IMR-90 (cell line): ENCODE data around the gene GPC6. TPM values are rescaled to one million over a fixed set of nuclear protein-coding genes. Genes with fewer than 3 reads are reported as not detected.

ENCODE experiments used
- ATAC-seq: fragments of 200-7000 bp; cut with Tn5 transposase; 2 replicates; pipeline ENCODE4 v1.9.1; 2020; ENCODE audit warnings: low read depth, mild to moderate bottlenecking, moderate library complexity
- BruUV-seq: library from RNA; stranded (reverse); fragments of 400-500 nt; replicated peaks from 2 replicates; lab custom pipeline; 2021; lab: Mats Ljungman, UMichigan
- CTCF ChIA-PET: fragments of 300-600 bp; formaldehyde crosslinking; extraction: SDS; loops from one replicate; lab custom pipeline; 2021; ENCODE audit warnings: antibody characterized with exemption; lab: Yijun Ruan, JAX
- POLR2A ChIA-PET: fragments of 300-600 bp; sonication (Branson Sonifier 250); formaldehyde crosslinking; loops from one replicate; lab custom pipeline; 2022; ENCODE audit warnings: antibody characterized with exemption; ENCODE audit not compliant: unreplicated experiment; lab: Charles Lee
- DNase-seq: peaks from one replicate; pipeline ENCODE4 v3.0.0; 2013
- H2AFZ ChIP-seq: replicated peaks from 2 replicates; pipeline ENCODE3; 2013; ENCODE audit warnings: low read length, mild to moderate bottlenecking; ENCODE audit not compliant: poor library complexity
- H2AK5ac ChIP-seq: 2 replicates; pipeline ENCODE4 v1.6.1; 2013; ENCODE audit warnings: low read depth, low read length, inconsistent platforms
- H2AK9ac ChIP-seq: replicated peaks from 2 replicates; pipeline ENCODE3; 2013; ENCODE audit warnings: mild to moderate bottlenecking, low read depth, low read length, moderate library complexity; ENCODE audit not compliant: poor library complexity
- H2BK120ac ChIP-seq: 2 replicates; pipeline ENCODE4 v1.6.1; 2013; ENCODE audit warnings: low read depth, low read length, inconsistent platforms
- H2BK15ac ChIP-seq: 3 replicates; pipeline ENCODE4 v1.6.1; 2013; ENCODE audit warnings: low read depth, low read length, inconsistent platforms
- H2BK20ac ChIP-seq: 2 replicates; pipeline ENCODE4 v1.6.1; 2013; ENCODE audit warnings: low read depth, mild to moderate bottlenecking, inconsistent platforms, low read length, moderate library complexity
- H2BK5ac ChIP-seq: 2 replicates; pipeline ENCODE4 v1.6.1; 2013; ENCODE audit warnings: mild to moderate bottlenecking, low read depth, low read length, inconsistent platforms; ENCODE audit not compliant: poor library complexity, severe bottlenecking
- H3K14ac ChIP-seq: replicated peaks from 2 replicates; pipeline ENCODE4 v1.6.1; 2013; ENCODE audit warnings: low read depth, low read length, inconsistent platforms
- H3K18ac ChIP-seq: 2 replicates; pipeline ENCODE4 v1.6.1; 2013; ENCODE audit warnings: low read depth, low read length, control low read depth
- H3K23ac ChIP-seq: 2 replicates; pipeline ENCODE4 v1.6.1; 2013; ENCODE audit warnings: low read depth, low read length, inconsistent platforms
- H3K27ac ChIP-seq: 2 replicates; pipeline ENCODE4 v1.5.1; 2013; ENCODE audit warnings: mild to moderate bottlenecking, control low read depth, low read length; ENCODE audit not compliant: insufficient read depth
- H3K27me3 ChIP-seq: 2 replicates; pipeline ENCODE4 v1.6.1; 2013; ENCODE audit warnings: low read length; ENCODE audit not compliant: control insufficient read depth, insufficient read depth
- H3K36me3 ChIP-seq: 2 replicates; pipeline ENCODE4 v1.6.1; 2013; ENCODE audit warnings: low read length, mixed read lengths; ENCODE audit not compliant: control insufficient read depth, insufficient read depth
- H3K4ac ChIP-seq: 2 replicates; pipeline ENCODE4 v1.6.1; 2013; ENCODE audit warnings: low read depth, low read length, inconsistent platforms
- H3K4me1 ChIP-seq: 2 replicates; pipeline ENCODE4 v1.6.1; 2013; ENCODE audit warnings: low read length, mixed read lengths; ENCODE audit not compliant: control insufficient read depth, insufficient read depth
- H3K4me2 ChIP-seq: 2 replicates; pipeline ENCODE4 v1.6.1; 2013; ENCODE audit warnings: low read depth, mild to moderate bottlenecking, control low read depth, low read length, moderate library complexity
- H3K4me3 ChIP-seq: 2 replicates; pipeline ENCODE4 v1.5.1; 2013; ENCODE audit warnings: low read depth, mild to moderate bottlenecking, control low read depth, low read length, moderate library complexity; ENCODE audit not compliant: insufficient read depth
- H3K56ac ChIP-seq: 2 replicates; pipeline ENCODE4 v1.6.1; 2013; ENCODE audit warnings: low read length, inconsistent platforms; ENCODE audit not compliant: insufficient read depth; ENCODE audit errors: extremely low read depth
- H3K79me1 ChIP-seq, 2 experiments: 2 replicates each; pipeline ENCODE4 v1.6.1; 2013; ENCODE audit warnings: low read length in 2 of 2, inconsistent platforms in 1 of 2, low read depth in 1 of 2
- H3K9ac ChIP-seq: 2 replicates; pipeline ENCODE4 v1.6.1; 2013; ENCODE audit warnings: low read depth, low read length, control low read depth
- H3K9me1 ChIP-seq: 2 replicates; pipeline ENCODE4 v1.6.1; 2013; ENCODE audit warnings: low read length, inconsistent platforms; ENCODE audit not compliant: insufficient read depth
- H3K9me3 ChIP-seq: 2 replicates; pipeline ENCODE4 v1.6.1; 2013; ENCODE audit warnings: low read length; ENCODE audit not compliant: control insufficient read depth, insufficient read depth
- H4K20me1 ChIP-seq: 2 replicates; pipeline ENCODE4 v1.6.1; 2013; ENCODE audit warnings: low read length, inconsistent platforms; ENCODE audit not compliant: insufficient read depth
- H4K5ac ChIP-seq: 2 replicates; pipeline ENCODE4 v1.6.1; 2013; ENCODE audit warnings: mild to moderate bottlenecking, low read depth, low read length, control low read depth
- H4K8ac ChIP-seq, 2 experiments: 2 replicates each; pipeline ENCODE4 v1.6.1; 2013; ENCODE audit warnings: low read depth in 2 of 2, low read length in 2 of 2, control low read depth in 1 of 2, inconsistent platforms in 1 of 2
- H4K91ac ChIP-seq: 2 replicates; pipeline ENCODE4 v1.6.1; 2013; ENCODE audit warnings: low read depth, low read length, inconsistent platforms; ENCODE audit not compliant: insufficient read depth
- CEBPB ChIP-seq: IDR thresholded peaks from 2 replicates; pipeline ENCODE4 v1.6.1; 2012; ENCODE audit warnings: low read depth, low read length, improper control_type of control experiment
- CHD1 ChIP-seq: IDR thresholded peaks from 2 replicates; pipeline ENCODE4 v1.6.1; 2012; ENCODE audit warnings: low read depth, low read length, improper control_type of control experiment
- FOS ChIP-seq: fragments of 150-350 bp; IDR thresholded peaks from 2 replicates; pipeline ENCODE4 v1.6.1; 2016; ENCODE audit warnings: low read depth, low read length
- MAZ ChIP-seq: IDR thresholded peaks from 2 replicates; pipeline ENCODE4 v1.6.1; 2012; ENCODE audit warnings: low read depth, mild to moderate bottlenecking, low read length, improper control_type of control experiment, moderate library complexity, borderline replicate concordance
- POLR2A ChIP-seq: IDR thresholded peaks from 2 replicates; pipeline ENCODE4 v1.6.1; 2012; ENCODE audit warnings: mild to moderate bottlenecking, low read depth, low read length
- RAD21 ChIP-seq: IDR thresholded peaks from 2 replicates; pipeline ENCODE4 v1.6.1; 2012; ENCODE audit warnings: low read length, improper control_type of control experiment
- RFX5 ChIP-seq: IDR thresholded peaks from 2 replicates; pipeline ENCODE4 v1.8.0; 2012; ENCODE audit warnings: low read depth, mild to moderate bottlenecking, low read length, moderate library complexity
- SMC3 ChIP-seq: fragments of 150-350 bp; IDR thresholded peaks from 2 replicates; pipeline ENCODE4 v1.6.1; 2016; ENCODE audit warnings: low read depth, mild to moderate bottlenecking, antibody characterized with exemption, low read length, moderate library complexity
- WGBS, 2 experiments: methylation state at CpG; one replicate each; pipeline versions ENCODE4 v1.1.5 to v1.1.7; 2013; ENCODE audit warnings: missing lambda C conversion rate in 2 of 2; ENCODE audit not compliant: insufficient read length in 1 of 2; ENCODE audit errors: extremely low coverage in 2 of 2; 5-methylcytosine and 5-hydroxymethylcytosine counted together
- dilution Hi-C: fragments of 300-500 bp; cut with HindIII; formaldehyde crosslinking; loops from one replicate; pipeline ENCODE4 v1.14.3; 2018; ENCODE audit warnings: low sequenced_read_pairs; ENCODE audit not compliant: unreplicated experiment
- in situ Hi-C: fragments of 300-500 bp; cut with MboI; formaldehyde crosslinking; loops from 3 replicates; pipeline ENCODE4 v1.14.3; 2019; ENCODE audit warnings: low sequenced_read_pairs, inconsistent platforms, mixed read lengths
- intact Hi-C: fragments of 100-400 bp; cut with micrococcal nuclease; formaldehyde crosslinking; loops from 2 replicates; pipeline ENCODE4 v1.10.0; 2022
- polyA plus RNA-seq, 3 experiments: library from polyadenylated mRNA; depleted of rRNA; stranded (reverse); fragments of >200 nt; gene quantifications; 2 replicates each; pipeline ENCODE4 v1.2.3, GENCODE V29; 2012; ENCODE audit warnings: low replicate concordance in 1 of 3
- total RNA-seq: library from RNA; depleted of rRNA; stranded (reverse); fragments of >200 nt; gene quantifications from 2 replicates; pipeline ENCODE4 v1.2.3, GENCODE V29; 2012

The GPC6 gene
- total and polyA plus RNA-seq, 2 of the 4 experiments (the other 2 are of a cell fraction), result 14.9 to 39.4 TPM

DNA sequence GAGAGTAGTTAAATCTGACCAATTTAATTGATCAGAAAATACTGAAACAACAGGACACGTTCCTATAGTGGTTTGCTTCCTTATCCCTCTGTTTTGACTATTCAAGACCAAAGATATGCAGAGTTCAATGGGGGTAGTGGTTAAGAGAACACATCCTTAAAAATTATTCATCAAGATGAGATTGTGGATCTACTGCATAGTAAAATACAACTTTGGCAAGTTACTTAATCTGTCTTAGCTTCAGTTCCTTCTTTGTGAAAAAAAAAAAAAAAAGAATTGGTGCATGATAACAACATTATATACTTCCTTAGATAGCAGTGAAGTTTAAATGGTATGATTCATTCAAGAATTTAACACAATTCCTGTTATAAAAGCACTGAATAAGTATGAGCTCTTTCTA lies 700.8 kb downstream of the GPC6 start:
- no peak overlapping the region for H3K56ac ChIP-seq
- H3K4ac ChIP-seq, result no peak overlapping the region
- no CpG with 5 or more reads among the region's 1 CpG for WGBS, 2 experiments
- no peak overlapping the region for H3K9ac ChIP-seq
- no peak overlapping the region for H3K18ac ChIP-seq
- H2BK5ac ChIP-seq, result no peak overlapping the region
- intact Hi-C loops, result no loop called here
- ChIA-PET POLR2A (no interaction called here), CTCF (no interaction called here)
- H2BK15ac ChIP-seq, result no peak overlapping the region
- H2AFZ ChIP-seq, result no peak overlapping the region
- H3K27me3 ChIP-seq, result no peaks in the 10 kb centered on the region
- H3K9me1 ChIP-seq, result 0 out of 2 replicates have a peak, but pooled peaks cover 4% of the 10 kb centered on the region
- no peak overlapping the region for H3K27ac ChIP-seq
- H3K9me3 ChIP-seq, result no peaks in the 10 kb centered on the region
- dilution Hi-C loops, result no loop called here
- H3K4me3 ChIP-seq, result no peak overlapping the region
- H4K20me1 ChIP-seq, result no peaks in the 10 kb centered on the region
- no peaks in the 10 kb centered on the region for H3K79me1 ChIP-seq
- H3K4me2 ChIP-seq, result no peak overlapping the region
- no peak overlapping the region for H4K5ac ChIP-seq
- H3K36me3 ChIP-seq, result no peaks in the 10 kb centered on the region
- in situ Hi-C loops, result no loop called here
- no peak overlapping the region for H2AK9ac ChIP-seq
- no peak overlapping the region for H4K8ac ChIP-seq
- H2BK20ac ChIP-seq, result no peak overlapping the region
- no peak overlapping the region for H2BK120ac ChIP-seq
- no peak overlapping the region for H2AK5ac ChIP-seq
- ATAC-seq (no peak), DNase-seq (no peak)
- TF ChIP-seq CHD1 (no peak), MAZ (no peak), RAD21 (no peak), RFX5 (no peak), POLR2A (no peak), SMC3 (no peak), FOS (no peak), CEBPB (no peak)
- H3K14ac ChIP-seq, result no peak overlapping the region
- no peak overlapping the region for H4K91ac ChIP-seq
- no peak overlapping the region for H3K23ac ChIP-seq
- no TSS peak for BruUV-seq
- H3K4me1 ChIP-seq, result 0 out of 2 replicates have a peak, but pooled peaks cover 2% of the 10 kb centered on the region
